ENCODE data around the gene GSG1.

DNA sequence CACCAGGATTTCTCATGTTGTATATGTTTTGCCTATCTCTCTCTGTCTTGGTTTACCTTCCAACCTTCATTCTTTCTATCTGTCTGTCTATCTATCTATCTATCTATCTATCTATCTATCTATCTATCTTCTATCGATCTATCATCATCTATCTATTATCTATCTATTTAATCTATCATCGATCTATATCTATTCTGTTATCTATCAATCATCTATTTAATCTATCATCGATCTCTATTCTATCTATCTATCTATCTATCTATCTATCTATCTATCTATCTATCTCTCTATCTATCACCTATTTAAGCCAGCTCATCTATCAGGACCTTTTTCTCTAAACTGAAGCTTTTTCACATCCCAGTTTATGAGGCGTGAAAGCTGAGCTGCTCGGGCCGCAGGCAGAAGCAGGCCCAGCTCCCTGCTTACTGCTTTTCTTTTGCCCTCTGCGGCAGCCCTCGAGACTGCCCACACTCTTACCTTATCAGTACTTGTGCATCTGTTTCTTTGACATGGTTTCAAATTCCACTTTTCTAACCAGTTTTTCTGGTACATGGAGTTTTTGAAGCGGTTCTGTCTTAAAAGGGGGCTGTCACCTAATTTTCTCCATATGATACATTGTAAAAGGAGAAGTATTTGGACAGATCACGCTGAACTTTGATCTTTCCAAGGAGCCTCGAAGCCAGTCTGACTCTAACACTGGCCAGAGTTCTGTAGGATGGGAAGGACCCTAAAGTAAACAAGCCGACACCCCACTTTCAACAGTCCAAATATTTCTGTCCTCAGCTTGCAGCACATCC, 44.4 kb upstream of the GSG1 start:
- TF ChIP-seq, protein P1, sequence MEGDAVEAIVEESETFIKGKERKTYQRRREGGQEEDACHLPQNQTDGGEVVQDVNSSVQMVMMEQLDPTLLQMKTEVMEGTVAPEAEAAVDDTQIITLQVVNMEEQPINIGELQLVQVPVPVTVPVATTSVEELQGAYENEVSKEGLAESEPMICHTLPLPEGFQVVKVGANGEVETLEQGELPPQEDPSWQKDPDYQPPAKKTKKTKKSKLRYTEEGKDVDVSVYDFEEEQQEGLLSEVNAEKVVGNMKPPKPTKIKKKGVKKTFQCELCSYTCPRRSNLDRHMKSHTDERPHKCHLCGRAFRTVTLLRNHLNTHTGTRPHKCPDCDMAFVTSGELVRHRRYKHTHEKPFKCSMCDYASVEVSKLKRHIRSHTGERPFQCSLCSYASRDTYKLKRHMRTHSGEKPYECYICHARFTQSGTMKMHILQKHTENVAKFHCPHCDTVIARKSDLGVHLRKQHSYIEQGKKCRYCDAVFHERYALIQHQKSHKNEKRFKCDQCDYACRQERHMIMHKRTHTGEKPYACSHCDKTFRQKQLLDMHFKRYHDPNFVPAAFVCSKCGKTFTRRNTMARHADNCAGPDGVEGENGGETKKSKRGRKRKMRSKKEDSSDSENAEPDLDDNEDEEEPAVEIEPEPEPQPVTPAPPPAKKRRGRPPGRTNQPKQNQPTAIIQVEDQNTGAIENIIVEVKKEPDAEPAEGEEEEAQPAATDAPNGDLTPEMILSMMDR (IDR thresholded peaks at IDR 0.05), result no peak
- no peak for TF ChIP-seq POLR2A (IDR thresholded peaks at IDR 0.05)
